GM19455 (cell line): Measurements from ENCODE around the gene COLEC11.
"Not testable (repeated sequence)": the region's sequence is repeated elsewhere in the genome, so short reads cannot be mapped to it uniquely, and the experiment has no call there.

Experiments used
- ATAC-seq: cut with Tn5 transposase; IDR thresholded peaks from one replicate; pipeline ENCODE4 v1.9.1; 2021; ENCODE audit not compliant: unreplicated experiment

The COLEC11 gene

GRCh38 chr2:3651691-3652648 is 57.1 kb downstream of the COLEC11 start:
- peak; percentile 86 for ATAC-seq

DNA sequence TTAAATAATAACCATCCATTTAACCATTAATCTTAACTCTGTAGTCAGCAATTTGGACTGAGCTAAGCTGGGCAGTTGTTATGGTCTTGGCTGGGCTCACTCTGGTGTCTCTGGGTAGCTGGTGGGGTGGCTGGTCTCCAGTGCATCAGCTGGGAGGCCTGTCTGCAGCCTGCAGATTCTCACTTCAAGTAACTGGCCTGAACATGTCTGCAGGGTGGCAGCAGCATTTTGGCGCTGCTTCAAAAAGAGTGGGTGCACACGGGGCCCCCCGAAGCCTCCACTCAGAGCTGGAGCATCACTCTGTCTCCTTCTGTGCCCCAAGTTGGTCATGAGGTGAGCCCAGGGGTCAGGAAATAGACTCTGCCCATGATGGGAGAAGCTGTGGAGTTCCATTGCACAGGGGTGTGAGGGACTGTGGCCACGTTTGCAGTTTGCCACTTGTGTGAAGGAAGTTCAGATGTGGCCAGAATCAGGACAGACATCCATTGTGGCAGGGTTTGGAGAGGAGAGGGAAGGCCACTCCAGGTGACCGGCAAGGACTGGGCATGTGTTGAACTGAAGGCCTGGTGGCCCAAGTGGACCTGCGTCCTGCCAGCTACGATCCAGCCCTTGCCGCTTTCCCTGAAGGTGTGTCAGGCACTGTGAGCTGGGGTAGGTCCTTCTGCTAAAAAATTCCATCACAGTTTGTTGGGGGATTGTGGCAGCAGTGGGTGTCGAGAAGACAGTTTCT is 58.1 kb downstream of the COLEC11 start:
- ATAC-seq, result no peak

GRCh38 chr2:3654011-3654410 is 59.1 kb downstream of the COLEC11 start:
- ATAC-seq, result no peak

- ATAC-seq, result no peak
Observed at GRCh38 chr2:3654531-3655225, 59.8 kb downstream of the COLEC11 start.

- ATAC-seq, result no peak
Observed at GRCh38 chr2:3655871-3656761, 61.2 kb downstream of the COLEC11 start.

GRCh38 chr2:3656762-3657721 is 62.1 kb downstream of the COLEC11 start:
- ATAC-seq, result peak; percentile 34

DNA sequence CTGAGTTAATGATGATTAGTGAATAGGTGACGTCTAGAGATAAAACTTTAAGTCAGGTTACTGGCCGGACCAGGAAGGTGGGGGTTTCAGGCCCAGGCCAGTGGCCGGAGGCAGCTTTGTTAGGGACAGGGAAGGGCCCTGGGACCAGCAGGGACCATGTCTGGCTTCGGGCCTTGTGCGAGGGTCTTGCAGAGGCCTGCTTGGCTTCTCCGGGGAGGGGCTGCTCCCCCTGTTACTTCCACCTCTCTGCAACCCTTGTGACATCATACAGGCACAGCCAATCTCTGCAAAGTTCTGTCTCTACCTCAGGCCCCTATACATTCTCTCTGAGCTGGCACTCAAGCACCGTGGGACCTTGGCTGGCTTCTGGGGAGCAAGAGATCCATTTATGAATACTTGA is 63.0 kb downstream of the COLEC11 start, which contains the start of gene ALLC:
Gene ALLC, plus strand, starts transcription at position 320 of the 400 bp plus-strand sequence. CDS start 12,958 bp downstream, outside the sequence.
- no peak for ATAC-seq

- ATAC-seq, result no peak
Observed at GRCh38 chr2:3659447-3660432, 64.8 kb downstream of the COLEC11 start.

DNA sequence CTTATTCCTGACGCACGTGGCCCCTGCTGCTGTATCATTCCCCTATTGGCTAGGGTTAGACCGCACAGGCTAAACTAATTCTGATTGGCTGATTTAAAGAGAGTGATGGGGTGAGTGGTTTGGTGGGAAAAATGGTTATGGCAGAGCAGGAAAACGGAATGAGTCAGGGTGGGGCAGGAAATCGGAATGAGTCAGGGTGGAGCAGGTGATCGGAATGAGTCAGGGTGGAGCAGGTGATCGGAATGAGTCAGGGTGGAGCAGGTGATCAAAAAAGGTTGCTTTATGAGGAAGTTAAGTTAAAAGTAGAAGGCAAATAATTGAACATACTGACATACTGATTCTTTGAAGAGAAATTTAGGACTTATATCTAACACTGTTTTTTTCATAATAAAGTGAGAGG is 65.7 kb downstream of the COLEC11 start:
- ATAC-seq, result not testable (repeated sequence)

DNA sequence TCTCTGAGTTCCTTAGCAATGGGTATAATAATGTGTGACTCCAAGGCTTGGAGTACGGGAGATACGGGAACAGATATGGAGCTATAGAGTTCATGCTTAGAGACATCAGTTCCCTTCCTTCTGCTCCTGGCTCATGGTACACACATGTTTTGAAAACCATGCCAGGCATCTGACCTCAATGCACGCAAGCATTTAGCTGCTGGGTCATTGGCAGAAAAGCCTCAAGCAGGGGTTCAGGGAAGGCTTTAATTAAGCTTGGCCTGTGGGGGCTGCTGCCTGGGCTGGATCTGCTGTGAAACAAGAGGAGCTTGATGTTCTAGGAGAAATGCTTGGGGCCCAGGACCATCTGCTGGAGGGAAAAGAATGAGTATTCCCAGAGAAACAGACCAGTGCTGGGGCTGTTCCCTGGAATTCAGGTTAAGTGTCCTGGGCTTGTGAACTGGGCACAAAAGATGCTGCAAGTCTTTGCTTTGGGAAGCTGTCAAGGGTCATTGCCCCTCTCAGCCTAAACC is 66.3 kb downstream of the COLEC11 start:
- ATAC-seq, result no peak

DNA sequence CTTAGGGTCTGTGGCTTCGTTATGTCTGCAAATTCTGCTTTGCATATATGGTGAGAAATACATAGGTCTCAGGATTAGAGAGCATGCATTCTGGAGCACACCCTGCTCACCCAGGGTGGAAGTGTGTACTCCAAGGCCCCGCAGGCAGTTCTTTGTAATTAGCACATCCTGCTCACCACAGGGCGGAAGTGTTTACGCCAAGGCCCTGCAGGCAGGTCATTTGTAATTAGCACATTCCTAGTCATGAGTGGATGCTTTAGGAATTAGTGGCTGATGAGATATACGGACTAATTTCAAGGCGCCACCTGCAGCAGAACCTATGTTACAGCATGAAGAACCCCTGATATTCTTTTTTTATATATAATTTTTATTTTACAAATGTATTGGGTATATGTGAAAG is 67.3 kb downstream of the COLEC11 start:
- ATAC-seq, result no peak

DNA sequence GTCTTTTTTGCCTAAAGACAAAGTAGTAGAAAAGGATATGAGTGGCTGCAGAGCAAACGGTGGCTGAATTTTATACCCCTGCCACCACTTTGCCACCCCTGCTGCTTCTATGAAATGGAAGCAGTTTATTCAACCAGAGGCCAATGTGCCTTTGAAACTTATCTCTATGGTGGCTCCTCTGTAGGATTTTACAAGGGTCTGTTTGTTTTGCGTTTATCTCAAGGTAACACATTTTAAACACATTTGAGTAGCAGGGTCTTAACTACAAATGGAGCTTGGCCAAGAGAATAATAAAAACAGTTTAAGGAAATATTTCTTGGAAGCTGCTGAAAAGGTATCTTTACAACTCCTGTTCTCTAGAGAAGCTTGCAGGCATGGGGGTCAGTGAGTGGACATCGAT is 69.2 kb downstream of the COLEC11 start:
- no peak for ATAC-seq

DNA sequence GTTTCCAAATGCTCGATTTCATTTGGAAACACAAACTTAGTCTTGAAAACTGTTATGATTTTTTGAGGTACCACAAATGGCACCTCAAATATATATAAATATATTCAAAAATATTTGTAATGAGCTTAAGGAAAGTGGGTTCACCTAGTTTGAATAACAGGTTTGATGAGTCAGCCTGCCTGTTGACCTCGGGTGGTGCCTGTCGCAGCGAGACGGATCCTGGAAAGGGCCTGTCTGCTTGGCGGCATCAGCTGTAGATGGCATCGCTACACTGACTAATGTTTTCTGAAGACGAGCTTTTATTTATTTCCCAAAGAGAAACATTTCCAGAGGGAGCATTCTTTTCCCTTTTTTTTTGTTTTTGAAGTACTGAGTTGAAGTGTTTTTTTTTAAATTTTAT is 70.0 kb downstream of the COLEC11 start:
- ATAC-seq, result no peak

- no peak for ATAC-seq
Observed at GRCh38 chr2:3665886-3666612, 71.1 kb downstream of the COLEC11 start.

- ATAC-seq, result no peak
Observed at GRCh38 chr2:3666613-3666975, 71.7 kb downstream of the COLEC11 start.

GRCh38 chr2:3667151-3667631 is 72.3 kb downstream of the COLEC11 start:
- peak; percentile 84 for ATAC-seq

GRCh38 chr2:3669656-3670055 is 74.7 kb downstream of the COLEC11 start:
- no peak for ATAC-seq
